B cell (primary cell): ENCODE data around the gene MICALL2. TPM values are rescaled to one million over a fixed set of nuclear protein-coding genes. Genes with fewer than 3 reads are reported as not detected.

Experiments used
- ATAC-seq: fragments of 200-7000 bp; cut with Tn5 transposase; one replicate; pipeline ENCODE4 v1.10.0; 2021; ENCODE audit warnings: low read depth, mild to moderate bottlenecking, moderate number of reproducible peaks, moderate library complexity
- CTCF ChIA-PET: fragments of 350-600 bp; sonication (Branson Sonifier 250); formaldehyde crosslinking; loops from one replicate; lab custom pipeline; 2021; ENCODE audit warnings: antibody characterized with exemption, inconsistent platforms; lab: Charles Lee
- POLR2A ChIA-PET: fragments of 350-600 bp; sonication (Branson Sonifier 250); formaldehyde crosslinking; loops from one replicate; lab custom pipeline; 2021; ENCODE audit warnings: antibody characterized with exemption; lab: Charles Lee
- DNase-seq: peaks from one replicate; pipeline ENCODE4 v3.0.0; 2013
- H2AFZ ChIP-seq: 2 replicates; pipeline ENCODE4 v1.6.1; 2012; ENCODE audit warnings: mild to moderate bottlenecking, low read depth, low read length; ENCODE audit not compliant: insufficient read depth, poor library complexity, severe bottlenecking
- H3K27ac ChIP-seq, 2 donors: 1 replicate in 1 of 2; 2 replicates in 1 of 2; pipeline ENCODE4 v1.5.1; 2012 to 2013; ENCODE audit warnings: low read length in 2 of 2, mild to moderate bottlenecking in 2 of 2, moderate library complexity in 1 of 2
- H3K27me3 ChIP-seq, 4 experiments: fragments of 200-600 bp in 1 of 4; sonication (generic) in 1 of 4; replicated peaks in 1 of 4; 1 replicate in 2 of 4; 2 replicates in 2 of 4; pipeline versions ENCODE4 v1.6.1 to v1.7.0; 2013 to 2016; ENCODE audit warnings: low read length in 3 of 4, mild to moderate bottlenecking in 2 of 4, mixed read lengths in 1 of 4, moderate library complexity in 1 of 4; ENCODE audit not compliant: insufficient read depth in 4 of 4, control insufficient read depth in 3 of 4; ENCODE audit errors: control extremely low read depth in 1 of 4
- H3K36me3 ChIP-seq, 2 experiments: replicated peaks in 1 of 2; 1 replicate in 1 of 2; 2 replicates in 1 of 2; pipeline versions ENCODE4 v1.6.1 to v1.7.1; 2013; ENCODE audit warnings: low read length in 1 of 2; ENCODE audit not compliant: insufficient read depth in 2 of 2, control insufficient read depth in 1 of 2; ENCODE audit errors: control extremely low read depth in 1 of 2, extremely low read depth in 1 of 2
- H3K4me1 ChIP-seq, 2 donors: fragments of 200-600 bp in 1 of 2; sonication (generic) in 1 of 2; 1 replicate in 1 of 2; 2 replicates in 1 of 2; pipeline versions ENCODE4 v1.5.1 to v1.6.1; 2013 to 2017; ENCODE audit warnings: low read length in 2 of 2; ENCODE audit not compliant: control insufficient read depth in 2 of 2, insufficient read depth in 2 of 2
- H3K4me2 ChIP-seq: replicated peaks from 2 replicates; pipeline ENCODE3; 2012; ENCODE audit warnings: mild to moderate bottlenecking, low read depth, low read length; ENCODE audit not compliant: poor library complexity, severe bottlenecking
- H3K4me3 ChIP-seq, 5 experiments: fragments of 200-600 bp in 1 of 5; sonication (generic) in 1 of 5; 1 replicate in 3 of 5; 2 replicates in 2 of 5; pipeline versions ENCODE4 v1.5.1 to v1.7.0; 2011 to 2016; ENCODE audit warnings: low read length in 4 of 5, mild to moderate bottlenecking in 4 of 5, low read depth in 2 of 5, control low read depth in 1 of 5, moderate library complexity in 1 of 5; ENCODE audit not compliant: insufficient read depth in 1 of 5; ENCODE audit errors: control extremely low read depth in 1 of 5, extremely low read depth in 1 of 5
- H3K79me2 ChIP-seq: fragments of 200-600 bp; sonication (generic); one replicate; pipeline ENCODE4 v1.6.0; 2016; ENCODE audit warnings: low read length; ENCODE audit not compliant: control insufficient read depth, insufficient read depth
- H3K9ac ChIP-seq: fragments of 200-600 bp; sonication (generic); 2 replicates; pipeline ENCODE4 v1.6.1; 2017; ENCODE audit warnings: mild to moderate bottlenecking, low read length, moderate library complexity
- H3K9me3 ChIP-seq, 3 donors: one replicate each; pipeline versions ENCODE4 v1.6.1 to v1.7.1; 2013; ENCODE audit warnings: low read length in 2 of 3; ENCODE audit not compliant: control insufficient read depth in 2 of 3, insufficient read depth in 1 of 3; ENCODE audit errors: control extremely low read depth in 1 of 3
- H4K20me1 ChIP-seq: 2 replicates; pipeline ENCODE4 v1.6.0; 2012; ENCODE audit warnings: mild to moderate bottlenecking, low read length; ENCODE audit not compliant: insufficient read depth, control insufficient read depth, poor library complexity, severe bottlenecking
- H3K27ac Mint-ChIP-seq: one replicate; pipeline ENCODE4 v1.8.0; 2021; ENCODE audit warnings: mixed read lengths
- H3K27me3 Mint-ChIP-seq: one replicate; pipeline ENCODE4 v1.8.0; 2021; ENCODE audit warnings: mixed read lengths
- H3K4me1 Mint-ChIP-seq: one replicate; pipeline ENCODE4 v1.8.0; 2021; ENCODE audit warnings: mixed read lengths
- H3K4me3 Mint-ChIP-seq: one replicate; pipeline ENCODE4 v1.8.0; 2021; ENCODE audit warnings: mixed read lengths
- H3K9me3 Mint-ChIP-seq: one replicate; pipeline ENCODE4 v1.8.0; 2022; ENCODE audit warnings: mixed read lengths; ENCODE audit not compliant: insufficient read depth
- EZH2 ChIP-seq: IDR thresholded peaks from 2 replicates; pipeline ENCODE4 v1.6.1; 2012; ENCODE audit warnings: borderline replicate concordance, low read depth, mild to moderate bottlenecking, moderate library complexity, low read length; ENCODE audit not compliant: insufficient read depth, poor library complexity, severe bottlenecking
- WGBS: methylation state at CpG from one replicate; pipeline ENCODE4 v1.1.5; 2013; ENCODE audit warnings: missing lambda C conversion rate; ENCODE audit not compliant: insufficient coverage; 5-methylcytosine and 5-hydroxymethylcytosine counted together
- intact Hi-C: fragments of 100-400 bp; cut with micrococcal nuclease; formaldehyde crosslinking; loops from one replicate; pipeline ENCODE4 v1.10.0; 2022
- polyA plus RNA-seq: library from polyadenylated mRNA; depleted of rRNA; stranded (reverse); fragments of >200 nt; gene quantifications from 2 replicates; pipeline ENCODE4 v1.2.3, GENCODE V29; 2012
- total RNA-seq, 2 donors: library from RNA; stranded (reverse); fragments of 120-200 nt in 1 of 2; gene quantifications; 1 replicate in 1 of 2; 2 replicates in 1 of 2; pipeline versions ENCODE4 v1.2.3 to v1.2.4, GENCODE V29; 2013 to 2022
- TF ChIP-seq, protein P1 (sequence below): fragments of 200-600 bp; IDR thresholded peaks from one replicate; pipeline ENCODE4 v1.8.0; 2022; ENCODE audit warnings: antibody characterized with exemption, mild to moderate bottlenecking

MICALL2 gene
- total and polyA plus RNA-seq, 2 donors (not counting 1 experiment from before 2014, with no cell fraction given) = 0.85 to 0.94 TPM

DNA sequence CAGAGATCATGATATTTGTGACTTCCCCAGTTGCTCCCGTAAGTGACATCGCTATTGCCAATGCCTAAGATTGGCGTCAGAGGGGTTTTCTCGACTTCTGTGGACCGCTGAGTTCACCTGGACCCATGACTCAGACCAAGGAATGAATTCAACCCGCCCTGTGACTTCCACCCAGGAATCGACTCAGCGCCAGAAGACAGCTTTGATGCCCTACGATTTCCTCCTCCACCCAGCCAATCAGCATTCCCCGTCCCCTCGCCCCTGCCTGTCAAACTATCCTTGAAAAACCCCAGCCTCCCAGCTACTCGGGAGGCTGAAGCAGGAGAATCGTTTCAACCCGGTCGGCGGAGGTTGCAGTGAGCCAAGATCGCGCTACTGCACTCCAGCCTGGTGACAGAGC is 58.3 kb downstream of the MICALL2 start:
- no peak overlapping the region for H2AFZ ChIP-seq
- DNase-seq (no peak), ATAC-seq (no peak)
- intact Hi-C loops = no loop called here
- Mint-ChIP-seq H3K4me1 (peaks cover 4% of the 10 kb centered on the region), H3K27ac (no peak overlapping the region), H3K9me3 (no peaks in the 10 kb centered on the region), H3K27me3 (peaks cover 57% of the 10 kb centered on the region), H3K4me3 (no peak overlapping the region)
- H3K4me2 ChIP-seq = no peak overlapping the region
- CTCF ChIA-PET = no interaction called here
- peaks cover 0 to 41% (median 12%) of the 10 kb centered on the region in 4 experiments for H3K27me3 ChIP-seq
- H3K79me2 ChIP-seq = no peaks in the 10 kb centered on the region
- TF ChIP-seq EZH2 = no peak
- TF ChIP-seq, protein P1, sequence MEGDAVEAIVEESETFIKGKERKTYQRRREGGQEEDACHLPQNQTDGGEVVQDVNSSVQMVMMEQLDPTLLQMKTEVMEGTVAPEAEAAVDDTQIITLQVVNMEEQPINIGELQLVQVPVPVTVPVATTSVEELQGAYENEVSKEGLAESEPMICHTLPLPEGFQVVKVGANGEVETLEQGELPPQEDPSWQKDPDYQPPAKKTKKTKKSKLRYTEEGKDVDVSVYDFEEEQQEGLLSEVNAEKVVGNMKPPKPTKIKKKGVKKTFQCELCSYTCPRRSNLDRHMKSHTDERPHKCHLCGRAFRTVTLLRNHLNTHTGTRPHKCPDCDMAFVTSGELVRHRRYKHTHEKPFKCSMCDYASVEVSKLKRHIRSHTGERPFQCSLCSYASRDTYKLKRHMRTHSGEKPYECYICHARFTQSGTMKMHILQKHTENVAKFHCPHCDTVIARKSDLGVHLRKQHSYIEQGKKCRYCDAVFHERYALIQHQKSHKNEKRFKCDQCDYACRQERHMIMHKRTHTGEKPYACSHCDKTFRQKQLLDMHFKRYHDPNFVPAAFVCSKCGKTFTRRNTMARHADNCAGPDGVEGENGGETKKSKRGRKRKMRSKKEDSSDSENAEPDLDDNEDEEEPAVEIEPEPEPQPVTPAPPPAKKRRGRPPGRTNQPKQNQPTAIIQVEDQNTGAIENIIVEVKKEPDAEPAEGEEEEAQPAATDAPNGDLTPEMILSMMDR = no peak
- H3K36me3 ChIP-seq = no peaks in the 10 kb centered on the region
- no peak overlapping the region for H3K4me3 ChIP-seq
- 78% methylated on average over 11 of the region's 18 CpGs for WGBS
- no peaks in the 10 kb centered on the region for H4K20me1 ChIP-seq
- no peak overlapping the region for H3K9ac ChIP-seq
- peaks cover 0 to 4% of the 10 kb centered on the region in 2 donors for H3K4me1 ChIP-seq
- H3K27ac ChIP-seq = no peak overlapping the region
- POLR2A ChIA-PET = no interaction called here
- H3K9me3 ChIP-seq = peaks cover 0 to 45% (median 6%) of the 10 kb centered on the region in 3 donors

DNA sequence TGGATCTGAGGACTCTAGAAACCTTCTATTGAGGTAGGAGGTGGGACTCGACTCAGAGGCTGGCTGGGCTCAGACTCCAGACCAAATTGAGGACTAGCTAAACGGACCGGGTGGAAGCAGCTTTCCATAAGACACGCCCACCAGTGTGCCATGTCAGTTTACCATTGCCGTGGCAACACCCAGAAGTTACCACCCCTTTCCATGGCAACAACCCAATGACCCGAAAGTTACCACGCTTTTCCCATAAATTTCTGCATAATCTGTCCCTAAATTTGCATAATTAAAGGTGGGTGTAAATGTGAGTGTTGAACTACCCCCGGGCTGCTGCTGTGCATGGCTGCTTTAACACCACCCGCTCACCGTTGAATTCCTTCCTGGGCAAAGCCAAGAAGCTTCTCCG is 58.9 kb downstream of the MICALL2 start:
- Mint-ChIP-seq H3K9me3 (no peaks in the 10 kb centered on the region), H3K27ac (no peak overlapping the region), H3K4me3 (no peak overlapping the region), H3K4me1 (peaks cover 4% of the 10 kb centered on the region), H3K27me3 (peaks cover 54% of the 10 kb centered on the region)
- no peaks in the 10 kb centered on the region for H4K20me1 ChIP-seq
- no peak overlapping the region for H3K4me2 ChIP-seq
- ATAC-seq = no peak
- ChIA-PET POLR2A (no interaction called here), CTCF (no interaction called here)
- no peak overlapping the region for H3K4me3 ChIP-seq
- H3K27me3 ChIP-seq = peaks cover 0 to 38% (median 12%) of the 10 kb centered on the region in 4 experiments
- peaks cover 0 to 4% of the 10 kb centered on the region in 2 donors for H3K4me1 ChIP-seq
- WGBS = 56% methylated on average over 9 of the region's 11 CpGs
- intact Hi-C loops = no loop called here
- no peak overlapping the region for H2AFZ ChIP-seq
- H3K9me3 ChIP-seq = peaks cover 0 to 51% (median 6%) of the 10 kb centered on the region in 3 donors
- H3K27ac ChIP-seq = no peak overlapping the region
- TF ChIP-seq EZH2 = no peak
- no peaks in the 10 kb centered on the region for H3K79me2 ChIP-seq
- no peak overlapping the region for H3K9ac ChIP-seq
- no peaks in the 10 kb centered on the region for H3K36me3 ChIP-seq
- no peak for DNase-seq
